HUDEP-2 (cell line): ENCODE results near the gene PBX3.

ENCODE experiments used
- DNase-seq, 76 experiments: peaks; one replicate each; lab custom pipeline; 2025; ENCODE audit not compliant: unreplicated experiment in 76 of 76; lab: John Stamatoyannopoulos, UW

The PBX3 gene

DNA sequence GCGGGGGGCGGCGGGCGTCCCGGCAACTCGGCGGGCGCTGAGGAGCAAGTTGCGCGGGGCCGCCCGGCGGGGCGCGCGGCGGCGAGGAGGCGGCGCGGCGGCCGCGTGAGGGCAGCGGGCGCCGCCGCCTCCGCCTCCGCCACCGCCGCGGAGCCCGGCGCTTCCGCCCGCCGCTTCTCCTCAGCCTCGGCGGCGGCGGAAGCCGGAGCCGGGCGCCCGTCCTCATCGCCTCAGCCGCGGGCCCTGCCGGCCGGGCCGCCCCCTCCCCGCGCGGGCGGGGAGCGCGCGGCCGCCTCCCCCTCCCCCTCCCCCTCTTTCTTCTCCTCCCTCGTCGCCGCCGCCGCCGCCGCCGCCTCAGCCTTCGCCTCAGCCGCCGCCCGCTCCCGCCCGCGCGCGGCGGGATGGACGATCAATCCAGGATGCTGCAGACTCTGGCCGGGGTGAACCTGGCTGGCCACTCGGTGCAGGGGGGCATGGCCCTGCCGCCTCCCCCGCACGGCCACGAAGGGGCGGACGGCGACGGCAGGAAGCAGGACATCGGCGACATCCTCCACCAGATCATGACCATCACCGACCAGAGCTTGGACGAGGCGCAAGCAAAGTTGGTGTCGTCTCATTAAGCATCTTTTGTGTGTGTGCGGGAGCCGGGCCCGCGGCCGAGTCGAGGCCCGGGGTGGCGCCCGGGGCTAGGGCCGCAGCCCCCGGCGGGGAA is at the start of gene PBX3:
Gene PBX3 (plus strand): TSS at position 321 of the 712 bp plus-strand sequence.
- DNase-seq = peak in 35 of 76 experiments; percentile 9 to 57 (median 29)

GRCh38 chr9:125699870-125700269 is 47.3 kb upstream of the PBX3 start:
- DNase-seq = no peak

GRCh38 chr9:125700791-125701190 is 46.4 kb upstream of the PBX3 start:
- DNase-seq = no peak

DNA sequence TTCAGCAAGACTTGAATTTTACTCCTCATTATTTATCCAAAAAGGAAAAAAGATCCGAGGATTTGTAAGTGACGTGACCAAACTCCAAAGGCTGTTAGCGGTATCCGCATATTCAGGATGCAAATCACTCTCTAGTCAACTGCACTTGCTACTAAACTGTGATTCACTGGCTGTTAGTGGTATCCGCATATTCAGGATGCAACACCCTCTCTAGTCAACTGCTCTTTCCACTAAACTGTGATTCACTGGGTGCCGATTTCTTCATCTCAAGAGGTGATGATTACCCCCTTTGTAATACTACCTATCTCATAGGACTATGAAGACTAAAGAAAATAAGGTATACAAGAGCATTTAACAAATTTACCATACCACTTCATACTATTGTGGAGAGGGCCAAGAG is 45.8 kb upstream of the PBX3 start:
- no peak for DNase-seq

DNA sequence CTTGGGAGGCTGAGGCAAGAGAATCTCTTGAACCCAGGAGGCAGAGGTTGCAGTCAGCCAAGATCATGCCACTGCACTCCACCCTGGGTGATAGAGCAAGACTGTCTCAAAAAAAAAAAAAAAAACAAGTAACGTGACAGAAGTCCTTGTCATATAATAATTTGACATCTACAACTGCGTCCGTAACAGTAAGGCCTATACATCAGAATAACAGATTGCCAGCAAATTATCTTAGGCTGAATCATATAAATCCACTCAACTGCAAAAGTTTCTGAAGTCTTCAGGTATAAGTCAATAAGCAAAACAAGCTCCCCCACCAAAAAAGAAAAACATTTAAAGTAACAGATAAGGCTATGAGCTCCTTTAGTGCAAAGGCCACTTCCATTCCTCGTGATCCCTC is 43.5 kb upstream of the PBX3 start:
- no peak for DNase-seq

DNA sequence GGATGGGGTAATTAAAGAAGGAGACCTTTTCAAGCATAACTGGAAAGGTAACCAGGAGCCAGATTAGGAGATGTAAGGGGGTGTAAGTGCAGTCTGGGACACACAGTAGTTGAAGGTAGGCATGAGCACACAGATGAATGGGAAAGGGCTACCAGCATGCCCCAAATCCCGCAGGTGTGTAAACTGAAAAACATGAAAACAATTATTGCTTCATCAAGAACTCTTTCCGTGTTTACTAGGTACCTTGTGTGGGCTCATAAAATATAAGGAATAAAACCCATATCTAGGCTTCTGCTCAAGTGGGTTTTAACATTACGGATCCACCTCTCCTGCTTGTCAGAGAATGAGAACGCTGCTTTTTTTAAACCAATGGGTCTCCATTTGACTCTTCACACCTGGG is 41.3 kb upstream of the PBX3 start:
- DNase-seq = no peak

DNA sequence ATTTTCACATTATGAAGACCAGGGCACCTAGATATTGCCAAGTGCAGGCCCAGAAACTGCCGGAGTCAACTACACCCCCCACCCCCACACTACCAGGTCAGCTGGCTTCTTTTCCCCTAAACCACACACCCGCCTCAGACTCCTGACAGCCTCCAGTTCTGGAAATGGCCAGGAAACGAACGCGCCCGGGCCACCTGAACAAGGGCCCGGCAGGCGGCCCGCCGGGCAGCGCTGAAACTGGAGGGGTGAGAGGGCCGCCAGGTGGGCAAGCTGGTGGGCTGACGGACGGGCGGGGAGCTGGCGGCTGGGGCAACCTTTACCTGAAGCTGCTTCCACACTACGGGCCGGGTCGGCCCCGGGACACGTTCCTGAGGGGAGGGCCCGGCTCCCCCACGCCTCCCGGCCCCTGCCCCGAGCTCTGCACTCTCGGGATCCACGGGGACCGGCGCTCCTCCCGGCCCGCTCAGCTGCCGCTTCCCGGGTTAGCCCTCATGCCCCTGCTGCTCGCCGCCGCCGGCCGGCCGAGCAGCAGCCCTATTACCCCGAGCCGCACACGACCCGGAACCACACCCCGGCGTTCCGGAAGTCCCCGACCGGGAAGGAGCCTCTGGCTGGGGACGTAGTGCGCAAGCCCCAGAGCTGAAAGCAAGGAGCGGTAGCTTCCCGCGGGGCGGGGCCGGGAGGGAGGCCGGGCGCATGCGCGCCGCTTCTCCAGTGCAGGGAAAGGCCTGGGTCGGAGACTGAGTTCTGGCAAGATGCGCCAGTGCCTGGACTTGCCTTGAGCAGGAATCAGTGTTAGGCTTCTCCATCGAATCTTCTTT is 40.3 kb upstream of the PBX3 start, which contains the start of gene MAPKAP1:
Gene MAPKAP1 (minus strand): TSS at position 558 of the 821 bp plus-strand sequence. CDS start 34,634 bp downstream, outside the sequence.
- DNase-seq = peak; percentile 6 to 95 (median 90)

DNA sequence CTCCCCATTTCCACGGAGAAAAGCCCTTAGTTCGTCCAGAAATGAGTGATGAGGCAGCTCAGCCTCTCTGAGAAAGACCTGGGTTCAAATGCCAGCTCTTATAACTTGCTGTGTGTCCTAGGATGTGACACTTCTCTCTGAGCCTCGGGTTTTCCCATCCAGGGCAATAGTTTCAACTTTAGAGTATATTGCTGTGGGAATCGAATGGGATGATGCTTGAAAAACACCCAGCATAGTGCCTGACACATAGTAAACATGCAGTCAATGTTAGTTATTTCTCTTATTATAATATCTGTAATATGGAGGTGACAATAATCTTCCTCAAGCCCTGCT is 39.7 kb upstream of the PBX3 start:
- DNase-seq = no peak

DNA sequence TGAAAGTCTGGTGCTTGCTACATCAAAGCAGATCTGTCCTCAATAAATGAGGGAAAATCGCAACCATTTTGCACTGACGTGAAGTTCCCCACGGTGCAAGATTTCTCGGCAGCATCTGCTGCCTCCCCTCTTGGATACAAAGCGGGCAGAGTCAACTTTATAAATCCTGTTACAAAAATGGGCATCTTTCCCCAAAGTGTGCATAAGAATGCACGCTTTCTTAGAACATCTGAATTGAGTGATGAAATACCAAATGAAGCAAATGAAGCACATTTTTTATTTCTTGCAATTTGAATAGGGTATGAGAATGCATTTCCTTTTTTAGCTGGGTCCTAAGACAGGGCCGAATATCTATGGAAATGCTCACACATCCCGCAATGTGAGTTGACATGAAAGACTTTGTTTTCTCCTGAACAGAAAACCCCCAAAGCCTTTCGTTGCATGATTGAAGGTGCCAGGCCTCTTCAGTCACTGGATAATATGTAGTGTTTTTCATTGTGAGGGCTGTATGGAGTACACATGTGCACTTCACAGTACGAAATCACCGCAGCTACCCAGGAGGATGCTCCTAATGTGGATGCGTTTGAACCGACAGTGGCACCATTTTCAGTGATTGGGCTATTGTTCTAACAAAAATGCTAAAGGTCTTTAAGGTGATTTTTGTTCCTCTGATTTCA is 20.6 kb upstream of the PBX3 start:
- no peak for DNase-seq

GRCh38 chr9:125730168-125730567 is 17.0 kb upstream of the PBX3 start:
- no peak for DNase-seq

DNA sequence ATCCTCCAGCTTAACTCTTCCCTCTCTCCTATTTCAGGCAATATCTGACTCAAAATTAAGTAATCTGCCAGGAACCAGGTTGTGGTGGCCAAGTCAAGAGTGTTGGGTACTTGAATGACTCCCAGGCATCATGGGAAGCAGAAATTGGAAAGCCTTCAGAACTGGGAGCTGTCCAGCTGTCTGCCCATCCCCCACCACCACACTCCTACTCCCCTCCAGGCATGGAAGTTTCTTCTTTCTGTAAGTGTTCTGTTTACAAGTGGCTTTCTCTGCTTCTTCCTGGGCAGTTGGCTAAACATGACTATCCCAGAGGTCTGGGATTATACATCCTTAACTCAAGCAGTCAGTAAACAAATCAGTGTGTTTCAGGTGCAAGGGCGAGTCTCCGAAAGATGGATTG is 14.6 kb upstream of the PBX3 start:
- no peak for DNase-seq

DNA sequence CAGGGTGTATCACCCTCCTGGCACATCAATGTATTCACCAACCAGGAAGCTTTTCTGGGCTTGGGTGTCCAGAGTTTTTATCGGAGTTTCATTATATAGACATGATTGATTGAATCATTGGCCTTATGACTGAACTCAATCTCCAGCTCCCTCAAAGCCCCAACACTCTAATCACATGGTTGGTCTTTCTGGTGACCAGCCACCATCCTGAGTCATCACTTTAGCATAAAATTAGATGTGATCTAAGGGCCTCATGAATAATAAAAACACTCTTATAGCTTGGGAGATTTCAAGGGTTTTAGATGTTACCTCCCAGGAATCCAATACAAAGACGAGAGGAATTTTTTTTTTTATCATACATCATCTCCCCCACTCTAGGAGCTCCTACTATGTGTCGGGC is 7.7 kb upstream of the PBX3 start:
- no peak for DNase-seq

DNA sequence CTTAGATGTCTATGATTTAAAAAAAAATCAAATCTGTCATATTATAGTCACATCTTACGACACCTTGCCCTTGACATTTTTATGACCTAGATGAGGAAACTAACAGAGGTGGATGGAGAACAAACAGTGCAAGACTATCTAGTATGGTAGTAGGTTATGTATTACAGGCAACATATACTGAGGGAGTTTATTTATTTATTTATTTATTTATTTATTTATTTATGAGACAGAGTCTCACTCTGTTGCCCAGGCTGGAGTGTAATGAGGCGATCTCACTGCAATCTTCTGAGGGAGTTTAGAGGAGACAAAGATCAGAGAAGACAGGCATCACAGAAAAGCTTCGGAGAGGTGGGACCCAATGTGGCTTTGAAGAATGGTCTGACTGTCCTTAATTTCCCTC is 4.5 kb upstream of the PBX3 start:
- DNase-seq = no peak

- DNase-seq = no peak
Observed at GRCh38 chr9:125743682-125744428, 3.3 kb upstream of the PBX3 start.

- DNase-seq = no peak
Observed at GRCh38 chr9:125744616-125745015, 2.6 kb upstream of the PBX3 start.

GRCh38 chr9:125745018-125745417 is 2.2 kb upstream of the PBX3 start:
- DNase-seq = no peak

GRCh38 chr9:125745682-125746016 is 1.5 kb upstream of the PBX3 start:
- DNase-seq = no peak

DNA sequence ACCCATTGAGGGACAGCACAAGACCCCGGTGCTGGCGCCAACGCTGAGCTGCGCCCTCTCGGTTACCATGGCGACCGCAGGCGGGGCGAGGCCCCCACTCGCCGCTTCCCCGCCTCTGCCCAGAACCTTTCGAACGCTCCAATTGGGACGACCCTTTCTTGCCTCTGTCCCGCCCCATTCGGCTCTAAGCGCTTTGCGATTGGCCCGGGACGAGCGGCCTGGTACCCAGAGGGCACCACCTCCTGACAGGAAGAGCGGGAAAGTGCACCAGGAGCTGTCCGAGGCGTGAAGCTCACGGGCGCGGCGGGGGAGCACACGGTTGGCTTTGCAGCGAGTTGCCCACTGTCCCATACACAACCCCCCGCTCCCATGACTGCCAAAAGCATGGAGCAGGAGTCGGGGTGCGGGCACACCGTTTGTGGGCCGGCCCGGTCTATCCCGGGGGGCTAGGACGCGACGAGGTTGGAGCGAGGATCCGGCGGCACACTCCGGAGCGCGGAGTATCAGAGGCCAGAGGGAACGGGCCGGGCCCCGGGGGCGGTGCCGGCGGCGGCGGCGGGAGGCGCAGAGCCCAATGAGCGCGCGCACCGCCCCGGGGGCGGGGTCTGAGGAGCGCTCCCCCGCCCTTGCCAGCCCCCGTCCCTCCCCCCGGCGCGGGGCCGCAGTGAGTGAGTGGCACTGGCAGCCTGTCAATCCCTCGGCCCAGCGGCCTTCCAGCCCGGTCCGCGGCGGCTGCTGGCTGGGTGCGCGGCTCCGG is 978 bp upstream of the PBX3 start:
- peak in 75 of 76 experiments; percentile 32 to 98 (median 95) for DNase-seq

DNA sequence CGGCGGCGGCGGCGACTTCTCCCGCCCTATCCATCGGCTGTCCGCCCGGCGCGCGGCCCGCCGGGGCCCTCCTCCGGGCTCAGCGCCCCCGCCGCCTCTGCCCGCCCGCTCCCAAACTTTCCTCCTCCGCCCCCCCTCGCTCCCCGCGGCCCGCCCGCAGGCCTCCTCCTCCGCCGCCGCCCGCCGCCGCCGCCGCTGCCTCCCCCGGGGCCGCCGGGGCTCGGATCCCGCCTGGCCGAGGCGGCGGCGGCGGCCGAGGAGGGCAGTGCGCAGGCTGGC is 460 bp upstream of the PBX3 start:
- peak in 1 of 76 experiments; percentile 57 for DNase-seq

DNA sequence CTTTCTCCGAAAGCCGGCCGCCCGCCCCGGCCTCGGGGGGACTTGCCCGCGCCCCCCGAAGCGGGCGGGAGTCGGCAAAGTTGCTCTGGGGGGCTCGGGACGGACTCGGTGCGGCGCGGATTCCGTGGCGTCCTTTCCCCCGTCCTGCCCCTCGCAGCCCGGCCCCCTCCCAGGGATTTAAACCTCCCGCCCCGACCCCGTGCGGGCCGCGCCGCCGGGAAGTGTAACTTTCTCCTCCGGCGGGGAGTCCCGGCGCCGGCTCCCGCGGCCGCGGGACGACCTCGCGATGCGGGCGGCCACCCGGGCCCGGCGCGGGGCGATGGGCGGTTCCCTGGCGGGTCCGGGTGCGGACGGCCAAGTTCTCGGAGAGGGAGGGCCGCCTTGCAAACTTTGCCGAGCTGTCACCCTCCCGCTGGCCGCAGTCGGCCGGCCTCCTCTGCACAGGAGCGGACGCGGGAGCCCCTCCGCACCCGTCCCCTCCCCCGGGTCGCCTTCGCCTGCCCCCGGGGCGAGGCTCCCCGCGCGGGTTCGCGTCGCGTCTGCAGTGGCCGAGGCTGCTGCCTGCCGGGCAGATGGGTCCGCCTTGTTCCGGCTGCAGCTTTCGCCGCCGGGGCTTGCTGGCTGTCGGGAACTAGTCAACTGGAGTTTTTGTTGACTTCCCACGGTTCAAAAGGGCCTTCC is 732 bp downstream of the PBX3 start:
- DNase-seq = peak in 14 of 76 experiments; percentile 8 to 40 (median 17)
